GM21528 (cell line): Measurements from ENCODE around the gene CPEB4.

Source experiments
- ATAC-seq: cut with Tn5 transposase; IDR thresholded peaks from one replicate; pipeline ENCODE4 v1.9.1; 2021; ENCODE audit warnings: mild to moderate bottlenecking, moderate library complexity; ENCODE audit not compliant: unreplicated experiment, low FRiP score

CPEB4 gene

DNA sequence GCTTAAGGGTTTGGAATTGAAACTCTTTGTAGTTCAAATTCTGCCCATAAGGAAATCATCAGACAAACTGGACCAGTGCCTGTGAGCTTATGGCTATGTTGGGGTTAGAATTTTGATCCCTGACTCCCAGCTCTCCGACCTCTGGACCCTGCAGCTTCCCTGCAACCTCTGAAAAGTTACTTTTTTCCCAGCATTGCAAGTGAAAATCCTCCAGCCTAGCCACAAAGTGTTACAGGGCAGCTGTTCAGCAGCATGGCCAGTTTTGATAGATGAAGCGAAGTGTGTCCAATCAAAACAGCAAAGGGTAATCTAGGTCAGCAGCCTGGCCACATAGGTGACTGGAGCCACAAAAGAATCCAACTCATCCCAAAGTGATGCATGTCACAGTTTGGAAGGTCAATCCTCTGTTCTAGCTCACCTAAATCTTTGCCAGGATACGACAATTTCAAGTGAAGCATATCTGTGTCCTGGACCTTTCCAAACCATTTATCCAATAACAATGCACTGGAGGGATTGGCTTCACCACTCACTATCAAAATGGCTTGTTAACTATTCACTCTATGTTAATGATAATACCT, 4.7 kb upstream of the CPEB4 start:
- ATAC-seq = no peak

DNA sequence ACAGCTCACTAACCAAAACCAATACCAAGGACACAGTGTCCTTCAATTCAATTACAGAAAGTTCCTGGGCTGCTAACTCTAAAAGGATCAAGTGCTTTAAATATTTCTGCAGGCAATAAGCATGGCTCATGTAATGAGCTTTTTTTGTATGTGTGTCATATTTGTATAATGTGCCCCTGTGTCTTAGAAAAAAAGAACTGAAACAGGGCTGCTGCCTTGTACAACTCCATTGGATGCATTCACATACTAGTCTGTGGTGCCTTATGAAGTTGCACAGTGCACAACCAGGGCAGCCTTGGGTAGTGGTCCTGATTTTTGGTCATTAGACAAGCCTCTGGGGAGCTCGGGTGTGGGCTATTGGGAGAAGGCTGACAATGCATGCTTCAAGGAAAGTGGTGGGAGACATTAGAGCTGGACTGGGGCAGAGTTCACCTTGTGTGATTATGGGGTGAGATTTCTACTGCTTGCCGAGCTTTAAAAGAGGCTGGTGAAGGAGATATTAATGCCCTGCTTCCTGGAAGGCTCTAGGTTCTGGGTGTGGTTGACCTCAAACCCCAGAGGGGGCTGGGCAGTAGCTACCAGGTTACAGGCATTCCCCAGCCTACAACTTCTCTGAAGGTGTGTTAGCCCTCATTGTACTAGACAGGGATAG, 3.6 kb upstream of the CPEB4 start:
- peak; percentile 19 for ATAC-seq

DNA sequence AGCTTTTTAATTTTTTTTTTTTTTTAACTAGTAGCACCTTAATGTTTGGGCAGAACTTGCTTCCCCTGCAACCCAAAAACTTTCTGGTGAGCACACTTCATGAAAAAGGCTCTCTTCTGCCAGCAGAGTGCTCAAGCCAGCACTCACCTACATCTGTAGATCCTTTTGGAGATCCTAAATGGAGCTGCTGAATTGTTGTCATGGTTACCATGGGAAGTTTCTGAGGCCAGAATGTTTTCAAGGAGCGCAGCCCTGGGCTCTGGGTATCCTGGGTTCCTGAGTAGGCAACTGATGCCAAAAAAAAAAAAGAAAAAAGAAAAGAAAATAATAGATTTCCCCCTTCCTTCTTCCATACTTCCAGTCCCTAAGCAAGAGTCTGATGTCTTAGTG, 3.1 kb upstream of the CPEB4 start:
- ATAC-seq = no peak

DNA sequence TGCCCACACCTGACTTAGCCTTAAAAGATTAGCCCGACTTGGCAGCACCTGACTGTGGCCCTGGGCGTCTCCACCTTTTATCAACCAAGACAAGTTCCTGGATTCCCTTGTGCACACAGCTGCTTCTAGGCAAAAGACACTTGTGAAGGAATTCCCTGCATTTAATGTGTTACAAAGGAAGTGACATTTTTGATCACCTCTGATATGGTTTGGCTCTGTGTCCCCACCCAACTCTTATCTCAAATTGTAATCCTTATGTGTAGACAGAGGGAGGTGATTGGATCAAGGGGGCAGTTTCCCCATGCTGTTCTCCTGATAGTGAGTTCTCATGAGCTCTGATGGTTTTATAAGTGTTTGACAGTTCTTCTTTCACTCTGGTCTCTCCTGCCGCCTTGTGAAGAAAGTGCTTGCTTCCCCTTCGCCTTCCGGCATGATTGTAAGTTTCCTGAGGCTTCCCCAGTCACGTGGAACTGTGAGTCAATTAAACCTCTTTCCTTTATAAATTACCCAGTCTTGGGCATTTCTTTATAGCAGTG, 2.6 kb upstream of the CPEB4 start:
- no peak for ATAC-seq

DNA sequence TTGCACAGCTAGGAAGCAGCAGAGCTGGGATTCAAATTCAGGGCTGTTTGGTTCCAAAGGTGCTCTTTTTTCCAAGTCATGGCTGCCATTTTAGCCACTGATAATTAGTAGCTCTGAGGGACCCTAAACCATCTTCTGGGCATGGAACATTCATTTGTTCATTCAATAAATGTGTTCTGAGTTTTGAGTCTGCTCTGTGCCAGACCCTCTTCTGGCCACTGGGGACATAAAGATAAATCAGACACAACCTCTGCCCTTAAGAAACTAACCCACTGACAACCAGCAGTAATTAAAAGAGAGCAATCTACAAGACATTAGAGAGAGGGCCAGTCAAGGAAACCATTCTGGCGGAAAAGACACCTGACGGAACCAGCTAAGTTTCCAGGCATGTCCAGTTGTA, 2.0 kb upstream of the CPEB4 start:
- no peak for ATAC-seq

DNA sequence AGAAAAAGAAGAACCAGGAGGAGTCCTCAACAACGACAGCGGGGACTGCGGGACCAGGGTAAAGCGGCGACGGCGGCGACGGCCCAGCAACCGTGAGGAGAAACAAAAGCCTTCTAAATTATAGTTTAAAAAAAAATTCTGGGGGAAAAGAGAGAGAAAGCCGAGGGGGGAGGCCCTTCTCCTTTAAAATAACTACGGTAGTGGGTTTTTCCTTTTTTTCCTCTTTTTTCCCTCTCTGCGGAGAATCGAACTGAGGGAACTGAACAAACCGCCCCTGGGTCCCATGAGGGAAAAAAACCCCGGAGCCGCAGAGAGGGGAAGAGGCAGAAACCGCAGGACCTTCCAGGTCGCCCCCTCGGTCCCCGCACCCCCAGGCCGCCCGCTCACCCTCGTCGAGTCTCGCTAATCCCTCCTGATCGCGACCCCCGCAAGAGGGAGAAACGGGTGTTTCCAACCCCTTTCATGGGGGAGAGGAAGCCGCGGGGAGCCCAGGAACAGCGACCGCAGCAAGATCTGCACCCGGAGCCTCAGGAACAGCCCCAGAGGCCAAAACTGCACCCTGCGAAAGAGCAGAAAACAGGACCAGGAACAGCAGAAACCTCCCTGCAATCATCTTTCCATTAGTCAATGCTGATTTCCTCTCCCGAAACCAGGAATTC, 453 bp downstream of the CPEB4 start:
- no peak for ATAC-seq

DNA sequence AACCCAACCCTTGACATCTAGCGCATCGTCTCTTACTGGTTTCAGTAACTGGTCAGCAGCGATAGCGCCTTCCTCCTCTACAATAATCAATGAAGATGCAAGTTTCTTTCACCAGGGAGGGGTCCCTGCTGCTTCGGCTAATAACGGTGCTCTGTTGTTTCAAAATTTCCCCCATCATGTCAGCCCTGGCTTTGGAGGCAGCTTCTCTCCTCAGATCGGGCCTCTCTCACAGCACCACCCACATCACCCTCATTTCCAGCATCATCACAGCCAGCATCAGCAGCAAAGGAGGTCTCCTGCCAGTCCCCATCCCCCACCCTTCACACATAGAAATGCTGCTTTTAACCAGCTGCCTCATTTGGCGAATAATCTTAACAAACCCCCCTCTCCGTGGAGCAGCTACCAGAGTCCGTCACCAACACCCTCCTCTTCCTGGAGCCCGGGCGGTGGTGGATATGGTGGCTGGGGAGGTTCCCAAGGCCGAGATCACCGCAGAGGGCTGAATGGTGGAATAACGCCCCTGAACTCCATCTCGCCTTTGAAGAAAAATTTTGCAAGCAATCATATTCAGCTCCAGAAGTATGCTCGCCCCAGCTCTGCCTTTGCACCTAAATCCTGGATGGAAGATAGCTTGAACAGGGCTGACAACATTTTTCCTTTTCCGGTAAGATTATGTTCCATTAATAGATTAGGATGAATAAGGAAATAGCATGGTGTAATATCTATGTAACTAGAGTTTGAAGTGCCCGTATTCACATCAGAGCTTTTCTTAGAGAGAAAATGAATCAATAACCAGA, 2.2 kb downstream of the CPEB4 start:
- no peak for ATAC-seq

DNA sequence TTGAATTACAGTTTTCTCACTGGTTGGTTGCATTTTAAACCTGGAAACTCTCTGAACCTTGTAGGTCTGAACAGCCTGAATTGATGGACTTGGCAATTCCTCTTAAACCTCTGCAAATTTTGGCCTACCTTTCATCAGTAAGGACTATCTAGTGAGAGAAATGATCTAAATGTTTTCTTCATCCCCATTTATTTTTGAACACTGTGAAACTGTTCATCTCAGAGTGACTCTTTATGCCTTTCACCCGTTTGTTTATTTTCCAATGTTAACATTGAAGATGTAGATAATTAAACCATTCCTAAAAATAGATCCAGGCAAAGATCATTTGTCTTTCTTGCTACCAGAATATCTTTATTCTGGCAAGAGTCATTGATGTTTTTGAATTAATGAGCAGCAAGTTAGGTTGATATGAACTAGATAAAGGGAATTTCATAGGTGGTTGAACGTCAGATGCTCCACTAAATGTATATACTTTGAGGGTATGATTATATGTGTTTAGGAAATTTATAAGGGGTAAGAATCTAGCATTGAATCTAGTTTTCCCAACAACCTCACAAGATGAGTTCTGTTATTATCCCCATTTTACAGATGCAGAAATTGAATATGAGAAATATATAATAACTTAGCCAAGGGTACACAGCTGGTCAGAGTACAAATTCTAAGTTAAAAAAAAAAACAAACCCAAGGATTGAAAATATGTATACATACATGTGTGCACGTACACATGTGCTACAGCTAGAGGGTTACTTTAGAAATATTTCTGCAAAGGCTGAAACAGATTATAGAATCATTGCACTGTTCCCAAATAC, 3.4 kb downstream of the CPEB4 start:
- ATAC-seq = no peak

DNA sequence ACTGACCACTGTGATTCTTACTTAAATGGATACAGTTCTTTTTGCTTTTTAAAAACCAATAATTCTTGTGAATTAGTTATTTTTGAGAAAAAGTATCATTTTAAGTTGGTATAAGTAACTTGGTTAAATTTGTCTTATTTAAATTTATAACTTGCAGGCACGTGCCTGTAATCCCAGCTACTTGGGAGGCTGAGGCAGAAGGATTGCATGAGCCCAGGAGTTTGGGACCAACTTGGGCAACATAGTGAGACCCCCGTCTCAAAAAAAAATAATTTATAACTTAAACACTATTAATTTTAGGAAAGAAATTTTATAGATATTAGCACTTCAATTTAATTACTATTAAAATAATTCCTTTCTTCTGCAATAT, 5.0 kb downstream of the CPEB4 start:
- ATAC-seq = no peak

DNA sequence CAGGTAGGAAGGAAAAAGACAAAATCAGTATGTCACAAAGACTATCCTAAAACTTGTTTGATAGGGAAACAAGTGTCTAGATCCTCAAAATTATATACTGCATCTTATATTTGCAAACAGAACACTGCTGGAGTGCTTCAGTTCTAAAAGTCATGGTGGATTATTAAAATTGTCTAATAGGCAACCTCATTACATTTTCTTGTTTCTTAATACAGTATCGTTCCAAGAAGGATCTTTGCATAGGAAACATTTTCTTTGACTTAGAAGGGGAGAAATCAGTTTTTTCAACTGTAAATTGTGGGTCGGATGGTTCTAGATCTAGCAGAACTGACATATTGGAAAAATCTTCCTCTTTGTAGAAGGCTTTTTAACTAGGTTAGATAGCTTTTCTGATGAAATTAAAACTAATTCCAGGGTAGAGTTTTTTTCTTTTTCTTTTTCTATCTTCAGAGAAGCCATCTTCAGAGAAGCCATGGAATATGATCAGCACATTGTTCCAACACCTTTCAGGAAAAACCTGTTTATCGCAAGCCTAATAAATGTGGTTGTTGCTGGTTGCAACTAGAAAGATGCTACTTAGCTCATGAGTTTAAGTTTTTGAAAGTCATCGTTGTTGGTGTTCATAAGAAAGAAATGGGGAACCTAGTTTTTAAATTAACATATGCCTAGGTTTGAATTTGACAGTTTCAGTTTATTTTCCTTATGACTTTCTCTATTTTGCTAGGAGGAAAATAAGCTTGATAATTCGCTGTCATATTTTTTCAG, 7.4 kb downstream of the CPEB4 start:
- ATAC-seq = no peak

DNA sequence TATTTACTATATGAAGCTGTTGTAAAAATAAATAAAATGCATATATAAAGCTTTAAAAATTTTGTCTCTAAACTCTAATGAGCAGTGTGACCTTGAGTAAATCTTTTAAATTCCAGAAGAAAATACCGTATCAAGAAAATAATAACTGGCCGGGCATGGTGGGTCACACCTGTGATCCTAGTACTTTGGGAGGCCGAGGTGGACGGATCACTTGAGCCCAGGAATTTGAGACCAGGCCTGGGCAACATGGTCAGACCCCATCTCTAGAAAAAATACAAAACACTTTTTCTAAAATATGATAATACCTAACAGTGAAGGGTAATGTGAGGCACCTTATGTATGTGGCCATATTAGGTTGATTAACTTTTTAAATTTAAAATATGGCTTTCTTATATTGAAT, 8.5 kb downstream of the CPEB4 start:
- no peak for ATAC-seq

DNA sequence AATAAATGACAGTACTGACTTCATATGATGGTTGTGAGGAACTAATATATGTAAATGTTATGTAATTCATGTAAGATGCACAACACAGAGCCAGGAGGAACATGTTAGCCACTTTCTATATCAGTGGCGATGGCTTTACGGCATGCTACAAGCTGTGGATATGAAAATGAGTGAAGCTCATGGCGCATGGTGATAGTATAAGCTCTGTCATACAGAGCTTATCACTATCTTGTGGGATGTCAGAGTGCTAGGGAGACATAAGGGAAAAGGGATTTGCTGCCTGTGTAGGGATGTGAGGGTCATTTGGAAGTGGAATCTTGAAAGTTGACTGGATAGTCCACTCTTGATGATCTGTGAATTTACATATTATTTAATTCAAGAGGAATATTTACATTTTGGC, 13.6 kb downstream of the CPEB4 start:
- ATAC-seq = no peak

DNA sequence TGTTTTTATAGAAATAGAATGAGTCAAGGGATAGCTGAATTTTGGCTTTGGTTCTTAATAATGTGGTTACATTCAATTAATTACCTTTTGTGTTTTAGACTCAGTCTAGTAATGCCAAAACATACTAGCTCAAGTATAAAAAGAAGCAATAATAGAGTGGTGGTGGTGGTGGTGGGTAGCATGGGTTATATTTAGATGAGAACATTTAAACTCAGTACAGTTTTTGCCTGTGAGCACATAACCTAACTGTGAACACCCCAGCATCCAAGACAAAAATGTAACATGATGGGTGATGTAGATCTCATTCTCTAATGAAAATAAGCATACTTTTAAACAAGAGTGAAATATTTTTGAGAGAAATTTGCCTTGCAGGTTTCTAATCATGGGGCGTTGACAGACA, 14.2 kb downstream of the CPEB4 start:
- no peak for ATAC-seq

DNA sequence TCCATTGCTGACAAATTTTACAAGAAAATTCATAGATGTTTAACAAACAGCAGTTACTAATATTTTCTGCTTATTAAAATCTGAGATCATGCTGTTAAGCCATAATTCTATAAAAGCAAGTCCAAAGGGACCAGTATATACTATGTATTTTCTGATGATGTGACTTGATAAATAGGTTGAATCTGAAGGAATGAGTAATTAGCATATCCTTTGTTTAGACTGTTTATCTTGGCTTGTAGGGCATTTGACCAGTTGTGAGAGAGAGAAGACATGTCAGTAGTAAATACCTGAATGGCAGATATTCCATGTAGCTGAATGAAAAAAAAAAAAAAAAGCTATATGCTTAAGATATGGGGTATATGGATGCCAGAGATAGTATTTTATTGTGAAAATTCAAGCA, 14.6 kb downstream of the CPEB4 start:
- ATAC-seq = no peak

DNA sequence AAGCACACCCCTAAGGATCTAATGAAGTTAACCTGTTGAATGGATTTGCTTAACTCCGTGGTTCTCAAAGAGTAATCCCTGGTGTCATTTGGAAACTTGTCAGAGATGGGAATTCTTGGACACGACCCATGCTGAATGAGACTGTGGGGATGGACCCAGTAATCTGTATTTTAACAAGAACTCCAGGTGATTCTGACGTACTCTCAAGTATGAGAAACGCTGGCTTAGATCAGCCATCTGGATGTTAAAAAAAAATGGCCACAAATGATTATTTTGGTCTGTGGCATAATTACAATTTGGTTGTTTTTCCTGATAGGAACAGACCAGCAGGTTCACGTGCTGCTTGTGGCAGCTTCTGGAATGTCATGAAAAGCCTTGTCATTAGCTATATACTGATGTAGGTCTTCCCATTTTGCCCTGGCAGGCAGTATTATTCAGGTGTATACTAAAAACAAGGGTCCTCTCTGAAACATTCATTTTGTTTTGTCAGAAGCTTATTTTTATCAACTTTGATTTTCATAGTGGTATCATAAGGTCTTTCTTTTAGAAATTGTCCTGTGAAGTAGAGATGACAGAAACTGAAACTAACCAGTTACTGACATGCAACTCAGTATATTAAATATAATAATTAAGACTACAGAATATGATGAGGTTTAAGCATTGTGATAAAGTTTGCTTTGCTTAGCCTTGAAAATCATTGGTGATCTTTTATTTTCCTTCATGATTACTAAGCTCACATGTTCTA, 15.4 kb downstream of the CPEB4 start:
- ATAC-seq = peak; percentile 49

DNA sequence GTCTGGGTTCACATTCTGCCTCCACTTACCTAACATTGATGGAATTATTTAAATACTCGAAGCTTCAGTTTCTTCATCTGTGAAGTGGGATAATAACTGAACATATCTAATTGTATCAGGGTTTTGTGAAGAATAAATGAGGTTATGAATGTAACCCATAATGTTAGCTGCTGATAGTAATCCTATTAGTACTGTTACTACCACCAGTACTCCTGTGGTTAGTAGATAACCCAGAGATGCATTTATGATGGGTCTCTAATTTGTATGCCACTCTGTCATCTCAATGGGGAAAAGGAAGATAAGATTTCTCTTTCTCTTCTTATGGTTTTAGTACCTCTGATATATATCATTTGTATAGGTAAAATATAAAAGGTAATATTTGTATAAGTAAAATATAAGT, 16.0 kb downstream of the CPEB4 start:
- no peak for ATAC-seq

DNA sequence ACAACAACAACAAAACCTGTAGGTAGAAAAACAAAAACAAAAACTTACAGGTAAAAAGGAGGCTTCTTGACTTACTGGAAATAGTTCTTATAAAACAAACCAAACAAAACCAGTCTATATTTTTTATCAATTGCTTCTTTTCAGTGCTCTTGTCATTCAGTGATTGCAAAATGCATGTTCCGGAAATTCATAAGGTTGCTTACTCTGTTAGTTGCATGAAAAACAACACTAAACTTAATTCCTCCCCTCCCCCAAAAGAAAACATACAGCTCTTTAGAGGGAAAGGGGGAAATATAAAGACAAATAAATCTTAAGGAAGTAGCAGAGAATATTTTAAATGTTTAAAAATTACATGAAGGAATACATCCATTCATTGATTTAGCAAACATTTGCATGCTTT, 19.1 kb downstream of the CPEB4 start:
- no peak for ATAC-seq

DNA sequence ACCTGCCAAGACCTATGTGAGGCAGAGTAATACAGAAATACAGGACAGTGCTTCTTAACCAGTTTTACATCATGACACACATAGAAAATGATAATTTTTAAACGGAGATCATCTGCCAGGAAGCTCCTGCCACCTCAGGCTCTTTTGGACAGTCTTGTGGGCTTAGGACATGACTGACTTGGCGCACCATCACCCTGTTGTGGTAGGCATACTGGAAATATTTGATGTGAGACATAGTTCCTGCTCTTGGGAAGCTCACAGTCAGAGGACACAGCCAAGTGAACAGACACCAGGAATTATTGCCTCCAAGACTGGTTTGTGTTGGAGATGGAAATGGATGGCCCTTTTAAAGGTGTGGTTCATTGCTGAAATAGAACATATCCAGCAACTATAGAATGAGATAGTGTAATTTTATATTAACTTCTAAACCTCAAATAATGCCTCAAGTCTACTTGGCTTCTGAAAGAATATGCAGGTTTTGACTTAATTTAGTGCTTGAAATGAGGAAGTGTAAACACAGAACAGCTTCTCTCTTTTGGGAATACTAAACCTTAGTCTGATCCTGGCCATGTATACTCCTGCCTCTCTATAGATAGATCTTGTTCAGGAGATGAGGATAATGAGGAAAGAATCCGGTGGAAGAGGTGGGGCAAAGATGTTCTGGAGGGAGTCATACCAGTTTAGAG, 19.7 kb downstream of the CPEB4 start:
- ATAC-seq = no peak
